Inferior parietal cortex (tissue), 1 donor: ENCODE data around the gene MRPL33.
"Not testable (repeated sequence)": the region's sequence is repeated elsewhere in the genome, so short reads cannot be mapped to it uniquely, and the experiment has no call there.

Experiments
- DNase-seq: peaks from one replicate; pipeline ENCODE4 v3.0.0-alpha.2; 2016; ENCODE audit errors: extremely low spot score

Gene MRPL33

DNA sequence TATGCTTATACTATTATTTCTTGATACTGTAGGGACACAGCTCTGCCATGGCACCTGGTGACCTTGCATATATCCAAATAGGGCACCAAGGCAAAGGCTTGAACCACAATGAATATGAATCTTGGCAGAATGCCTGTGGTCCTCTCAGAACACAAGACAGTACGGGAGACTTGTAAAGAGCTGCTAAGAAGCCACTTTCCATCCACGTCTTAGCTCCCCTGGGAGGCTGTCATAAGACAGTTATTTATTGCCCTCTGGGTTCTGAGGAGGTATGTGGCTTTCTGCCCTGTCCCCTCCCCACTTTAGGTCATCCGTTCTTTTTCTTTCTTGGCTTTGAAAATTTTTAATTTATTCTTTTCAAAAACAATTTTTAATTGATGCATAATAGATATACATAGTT, 29.8 kb upstream of the MRPL33 start:
- DNase-seq = no peak

DNA sequence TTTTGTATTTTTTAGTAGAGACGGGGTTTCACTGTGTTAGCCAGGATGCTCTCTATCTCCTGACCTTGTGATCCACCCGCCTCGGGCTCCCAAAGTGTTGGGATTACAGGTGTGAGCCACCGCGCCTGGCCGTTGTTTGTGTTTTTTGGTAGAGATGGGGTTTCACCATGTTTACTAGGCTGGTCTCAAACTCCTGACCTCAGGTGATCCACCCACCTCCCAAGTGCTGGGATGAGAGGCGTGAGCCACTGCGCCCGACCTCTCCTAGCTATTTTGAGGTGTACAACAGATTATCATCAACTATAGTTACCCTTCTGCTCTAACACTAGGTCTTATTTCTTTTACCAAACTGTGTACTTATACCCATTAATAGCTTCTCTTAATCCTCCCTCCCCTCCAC, 28.9 kb upstream of the MRPL33 start:
- no peak for DNase-seq

DNA sequence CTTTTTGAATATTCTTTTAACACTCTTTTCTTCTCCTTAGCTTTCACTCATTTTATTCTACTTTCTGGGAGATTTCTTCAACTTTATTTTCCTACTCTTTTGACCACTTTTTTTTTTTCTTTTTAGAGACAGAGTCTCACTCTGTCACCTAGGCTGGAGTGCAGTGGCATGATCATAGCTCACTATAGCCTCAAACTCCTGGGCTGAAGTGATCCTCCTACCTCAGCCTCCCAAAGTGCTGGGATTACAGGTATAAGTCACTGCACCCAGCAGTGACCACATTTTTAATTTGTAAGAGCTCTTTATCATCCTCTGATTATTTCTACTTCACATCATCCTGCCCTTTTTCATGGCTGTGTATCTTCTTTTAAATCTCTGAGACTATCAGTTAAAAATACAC, 26.0 kb upstream of the MRPL33 start:
- DNase-seq = not testable (repeated sequence)

DNA sequence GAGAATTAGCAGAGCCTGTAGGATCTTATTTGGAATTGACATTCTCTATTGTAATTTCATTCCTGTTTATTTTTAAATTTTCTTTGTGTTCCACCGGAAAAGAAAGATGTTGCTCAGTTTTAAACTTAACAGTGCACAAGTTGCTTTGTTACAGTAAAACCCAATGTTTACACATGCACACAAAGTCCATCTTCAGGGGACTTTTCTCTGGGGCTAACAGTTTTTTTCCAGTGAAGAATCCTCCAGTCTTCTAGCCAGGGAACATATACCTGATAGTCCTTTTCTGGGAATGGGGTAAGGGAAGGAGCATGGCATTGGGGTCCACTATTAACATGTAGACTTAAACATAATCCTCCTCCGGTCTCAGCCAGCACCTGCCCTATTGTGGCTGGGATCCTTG, 25.2 kb upstream of the MRPL33 start:
- no peak for DNase-seq

DNA sequence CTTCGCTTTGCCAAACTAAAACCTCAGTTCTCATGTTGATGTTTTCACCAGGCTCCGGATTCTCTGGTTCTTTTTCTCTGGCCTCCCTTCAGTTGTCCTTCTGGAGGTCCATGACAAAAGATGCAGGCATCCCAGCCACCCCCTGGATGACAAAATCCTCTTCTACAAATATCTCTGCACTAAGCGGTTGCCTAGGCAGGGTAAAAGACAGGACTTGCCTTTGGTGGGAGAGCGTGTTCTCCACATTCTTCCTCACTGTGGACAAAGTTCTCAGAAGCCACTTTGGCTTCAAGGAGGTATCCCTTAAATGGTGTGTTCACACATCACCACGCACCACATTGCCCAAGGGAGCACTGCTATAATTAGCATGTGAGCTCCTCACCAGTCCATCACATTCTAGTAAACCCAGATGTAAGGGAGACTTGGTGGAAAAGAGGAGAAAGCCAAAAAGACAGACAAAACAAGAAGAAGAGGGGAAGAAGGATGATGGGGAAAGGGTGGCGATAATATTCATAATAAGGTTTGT, 23.6 kb upstream of the MRPL33 start:
- no peak for DNase-seq

DNA sequence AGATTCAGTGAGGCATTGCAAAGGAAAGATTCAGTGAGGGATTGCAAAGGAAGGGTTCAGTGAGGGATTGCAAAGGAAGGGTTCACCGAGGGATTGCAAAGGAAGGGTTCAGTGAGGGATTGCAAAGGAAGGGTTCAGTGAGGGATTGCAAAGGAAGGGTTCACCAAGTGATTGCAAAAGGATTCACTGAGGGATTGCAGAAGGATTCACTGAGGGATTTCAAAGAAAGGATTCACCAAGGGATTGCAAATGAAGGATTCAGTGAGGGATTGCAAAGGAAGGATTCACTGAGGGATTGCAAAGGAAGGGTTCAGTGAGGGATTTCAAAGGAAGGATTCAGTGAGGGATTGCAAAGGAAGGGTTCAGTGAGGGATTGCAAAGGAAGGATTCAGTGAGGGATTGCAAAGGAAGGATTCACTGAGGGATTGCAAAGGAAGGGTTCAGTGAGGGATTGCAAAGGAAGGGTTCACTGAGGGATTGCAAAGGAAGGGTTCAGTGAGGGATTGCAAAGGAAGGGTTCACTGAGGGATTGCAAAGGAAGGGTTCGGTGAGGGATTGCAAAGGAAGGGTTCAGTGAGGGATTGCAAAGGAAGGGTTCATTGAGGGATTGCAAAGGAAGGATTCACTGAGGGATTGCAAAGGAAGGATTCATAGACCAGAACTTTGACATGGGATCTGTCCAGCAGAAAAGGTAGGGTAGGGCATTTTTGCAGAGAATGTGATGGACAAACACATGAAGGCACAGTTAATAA, 22.5 kb upstream of the MRPL33 start:
- DNase-seq = not testable (repeated sequence)

DNA sequence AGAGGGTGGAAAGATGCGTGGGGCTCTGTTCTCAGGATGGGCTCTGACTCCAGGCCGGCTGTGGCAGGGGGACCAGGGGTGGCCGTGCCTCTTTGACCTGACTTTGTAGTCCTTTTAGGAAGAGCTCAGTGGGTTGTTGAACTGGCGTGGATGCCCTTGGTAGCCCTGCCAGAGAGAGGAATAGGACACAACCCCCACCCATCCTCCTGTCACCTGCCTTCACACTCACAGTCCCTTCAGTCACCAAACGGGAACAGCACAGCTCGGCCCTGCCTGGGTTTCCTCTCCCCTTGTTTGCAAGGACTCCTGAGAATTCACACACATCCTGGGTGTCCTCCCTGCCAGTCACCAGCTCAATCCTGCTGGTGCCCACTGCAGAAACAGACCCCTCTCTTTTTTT, 20.1 kb upstream of the MRPL33 start:
- DNase-seq = no peak

DNA sequence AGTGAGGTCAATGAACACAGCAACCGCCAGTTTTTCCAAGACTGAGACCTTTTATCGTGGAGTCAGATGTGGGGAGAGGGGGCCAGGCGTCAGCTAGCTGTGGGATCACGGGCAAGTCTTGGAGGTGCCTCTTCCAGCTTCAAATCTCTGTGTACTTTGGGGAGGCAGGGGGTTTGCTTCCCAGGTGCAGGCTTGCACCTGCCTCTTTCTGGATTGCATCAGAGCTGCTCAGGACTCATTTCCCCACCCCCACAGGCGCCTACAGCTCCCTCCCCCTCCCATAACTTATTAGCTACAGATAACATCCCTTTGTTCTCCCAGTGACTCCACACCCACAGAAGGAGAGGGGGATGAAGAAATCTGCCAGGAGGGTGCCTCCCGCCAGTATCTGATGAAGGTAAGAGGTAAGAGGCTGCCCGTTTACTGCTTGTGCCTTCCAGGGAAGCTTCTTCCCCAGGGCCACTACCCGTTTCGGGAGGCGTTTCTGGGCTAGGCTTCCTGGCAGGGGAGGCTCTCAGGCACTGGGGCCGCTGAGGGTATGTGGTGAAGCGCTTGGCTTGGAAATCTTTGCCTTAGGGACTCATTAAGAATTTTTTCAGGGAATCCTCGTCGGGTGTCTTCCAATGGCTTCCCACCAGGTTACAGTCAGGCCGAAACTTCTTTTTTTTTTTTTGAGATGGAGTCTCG, 18.8 kb upstream of the MRPL33 start:
- DNase-seq = no peak

DNA sequence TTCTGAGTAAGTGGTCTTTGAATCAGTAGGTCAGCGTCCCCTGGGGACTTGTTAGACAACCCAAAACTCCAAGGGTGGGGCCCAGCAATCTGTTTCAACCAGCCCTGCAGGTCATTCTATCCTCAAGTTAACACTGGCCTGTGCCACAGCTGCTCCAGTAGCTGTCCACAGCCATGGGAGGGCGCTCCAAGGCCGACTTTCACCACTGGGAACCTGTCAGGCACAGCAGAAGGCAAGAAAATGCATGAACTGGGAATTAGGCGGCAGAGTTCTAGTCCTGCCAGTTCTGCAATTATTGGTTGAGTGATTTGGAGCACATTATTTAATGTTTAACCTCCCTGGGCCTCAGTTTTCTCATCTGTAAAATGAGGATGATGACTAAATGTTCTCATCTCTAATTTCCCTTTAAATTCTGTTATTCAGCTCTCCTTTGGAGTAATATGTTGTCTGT, 17.4 kb upstream of the MRPL33 start:
- no peak for DNase-seq

DNA sequence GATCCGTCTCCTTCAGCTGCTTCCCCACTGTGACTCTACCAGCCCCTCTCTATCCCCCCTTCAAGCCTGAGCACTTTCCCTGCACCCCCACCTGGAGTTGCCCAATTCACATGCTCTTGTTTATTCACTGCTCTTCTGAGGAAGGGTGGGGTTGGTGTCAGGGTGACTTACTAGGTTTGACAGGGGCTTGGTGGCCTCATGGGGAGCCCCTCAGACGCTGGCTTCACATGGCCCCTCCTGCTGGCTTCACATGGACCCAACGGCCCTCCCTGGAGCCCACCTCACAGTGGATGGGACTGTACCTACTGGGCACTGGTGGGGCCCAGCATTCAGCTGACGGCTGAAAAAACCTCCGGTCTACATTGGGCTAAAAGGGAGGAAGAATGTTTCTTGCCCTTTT, 16.7 kb upstream of the MRPL33 start:
- no peak for DNase-seq

DNA sequence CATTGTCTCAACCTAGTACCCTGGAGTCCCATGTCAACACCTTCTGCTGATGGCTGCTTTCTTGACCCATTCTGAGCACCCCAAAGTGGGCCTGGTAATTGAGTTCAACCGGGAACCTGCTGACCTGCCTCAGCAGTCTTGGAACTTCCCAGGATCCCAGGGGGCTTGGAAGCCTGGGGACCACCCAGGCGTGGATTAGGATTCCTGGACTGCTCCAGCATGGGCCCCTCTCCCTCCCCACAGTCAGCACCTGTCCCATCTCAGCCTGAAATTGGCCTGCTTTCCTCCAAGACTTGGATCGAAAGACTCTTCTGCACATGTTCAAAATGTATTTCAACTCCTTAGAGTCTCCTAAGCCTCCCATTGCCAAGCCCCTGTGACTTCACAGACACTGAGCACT, 15.4 kb upstream of the MRPL33 start:
- no peak for DNase-seq

DNA sequence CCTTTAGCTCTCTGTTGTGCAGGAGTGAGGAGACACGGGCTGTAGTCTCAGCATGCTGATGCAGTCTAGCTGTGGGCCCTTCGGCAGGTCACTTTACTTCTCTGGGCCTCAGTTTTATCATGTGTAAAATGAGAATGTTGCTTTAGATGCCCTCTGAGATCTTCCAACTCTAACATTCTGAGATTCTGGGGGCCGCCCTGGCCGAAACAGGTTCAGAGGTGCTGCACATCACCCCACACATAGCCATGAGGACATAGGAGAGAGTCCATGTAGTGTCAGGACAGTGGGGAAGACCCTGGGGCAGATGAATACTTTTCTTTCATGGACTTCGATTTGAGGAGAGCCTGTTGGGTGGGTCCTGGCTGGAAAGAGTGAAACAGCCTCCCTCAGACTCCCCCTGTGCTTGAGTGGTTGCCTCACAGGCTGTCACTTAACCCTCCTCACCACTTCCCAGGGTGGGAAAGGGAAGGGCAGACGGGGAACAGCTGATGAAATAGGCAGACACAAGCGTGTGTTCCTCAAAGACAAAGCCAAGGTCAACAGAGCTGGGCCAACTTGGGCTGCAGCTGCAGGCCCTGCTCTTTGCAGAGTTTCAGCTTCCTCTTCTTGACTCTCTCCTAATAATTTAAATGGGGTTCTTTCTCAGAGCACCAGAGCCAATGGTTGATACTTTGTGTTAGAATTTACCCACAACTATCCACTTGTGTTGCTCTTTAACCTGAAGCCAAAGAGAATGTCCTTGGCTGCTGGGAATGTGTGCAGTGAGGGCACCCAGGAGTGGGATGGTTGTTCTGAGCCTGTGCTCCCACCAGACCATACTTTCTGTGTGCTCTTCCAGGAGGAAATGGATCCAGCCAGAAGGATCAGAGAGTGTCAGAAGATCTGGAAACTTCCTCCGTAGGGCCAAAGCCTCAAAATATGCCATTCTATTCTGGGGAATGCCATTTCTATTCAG, 14.7 kb upstream of the MRPL33 start:
- DNase-seq = no peak

DNA sequence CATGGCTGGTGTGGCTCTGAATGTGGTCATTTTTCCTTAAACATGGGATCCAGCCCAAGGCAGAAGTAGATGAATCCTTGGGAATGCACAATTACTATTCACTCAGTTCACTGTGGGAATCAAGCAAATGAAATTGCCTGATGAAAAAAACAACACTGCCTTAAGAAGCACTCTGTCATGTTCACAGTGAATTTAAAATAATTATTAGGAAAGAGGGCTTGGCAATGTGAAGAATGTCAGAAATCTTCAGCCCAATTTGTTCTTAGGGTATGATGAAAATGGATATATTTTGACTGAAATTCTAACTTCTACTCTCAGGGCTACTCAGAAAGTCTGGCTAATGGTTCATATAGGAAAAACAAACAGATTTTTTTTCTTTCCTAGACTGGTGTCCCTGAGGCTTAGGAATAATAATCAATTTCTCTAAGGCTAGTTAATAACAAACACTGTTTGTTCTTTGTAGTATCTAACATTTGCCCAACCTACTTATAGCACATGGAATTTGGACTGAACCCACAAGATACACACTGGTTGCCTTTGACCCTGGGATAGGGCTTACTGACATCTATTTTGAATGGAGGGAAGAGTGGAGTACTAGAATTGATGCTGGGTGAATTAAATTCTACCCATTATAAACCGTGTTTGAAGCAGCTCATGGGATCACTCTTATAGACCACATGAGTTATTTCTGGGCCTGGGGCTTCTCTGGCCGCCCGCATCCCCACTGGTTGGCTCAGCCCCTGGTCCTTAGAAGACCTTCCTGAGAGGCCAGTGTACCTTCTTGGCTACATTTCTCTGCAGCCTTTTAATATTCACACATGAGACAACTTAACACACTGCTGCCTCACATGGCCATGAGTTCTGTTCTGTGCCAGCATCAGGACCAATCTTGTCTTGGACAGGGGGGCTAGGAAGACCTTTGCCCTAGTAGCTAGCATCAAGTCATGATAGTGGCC, 8.3 kb upstream of the MRPL33 start:
- DNase-seq = no peak

DNA sequence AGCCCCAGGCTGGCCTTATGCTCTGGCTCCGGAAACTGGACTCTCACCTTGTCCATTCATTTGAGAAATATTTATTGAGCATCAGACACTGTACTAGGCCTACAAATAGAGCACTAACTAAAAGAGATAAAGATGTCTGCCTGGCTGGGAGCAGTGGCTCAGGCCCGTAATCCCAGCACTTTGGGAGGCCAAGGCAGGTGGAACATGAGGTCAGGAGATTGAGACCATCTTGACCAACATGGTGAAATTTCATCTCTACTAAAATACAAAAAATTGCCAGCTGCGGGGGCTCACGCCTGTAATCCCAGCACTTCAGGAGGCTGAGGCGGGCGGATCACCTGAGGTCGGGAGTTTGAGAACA, 7.6 kb upstream of the MRPL33 start:
- DNase-seq = no peak

DNA sequence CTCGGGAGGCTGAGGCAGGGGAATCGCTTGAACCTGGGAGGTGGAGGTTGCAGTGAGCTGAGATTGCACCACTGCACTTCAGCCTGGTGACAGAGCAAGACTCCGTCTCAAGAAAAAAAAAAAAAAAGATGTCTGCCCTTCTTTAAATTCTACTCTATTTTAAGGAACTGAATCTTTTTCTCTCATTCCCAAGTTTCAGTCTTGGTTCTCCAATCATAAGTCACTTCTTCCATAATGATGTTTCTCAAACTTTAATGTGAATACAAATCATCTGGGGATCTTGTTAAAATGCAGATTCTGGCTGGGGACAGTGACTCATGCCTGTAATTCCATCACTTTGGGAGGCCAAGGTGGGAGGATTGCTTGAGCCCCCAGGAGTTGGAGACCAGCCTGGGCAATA, 7.0 kb upstream of the MRPL33 start:
- not testable (repeated sequence) for DNase-seq

DNA sequence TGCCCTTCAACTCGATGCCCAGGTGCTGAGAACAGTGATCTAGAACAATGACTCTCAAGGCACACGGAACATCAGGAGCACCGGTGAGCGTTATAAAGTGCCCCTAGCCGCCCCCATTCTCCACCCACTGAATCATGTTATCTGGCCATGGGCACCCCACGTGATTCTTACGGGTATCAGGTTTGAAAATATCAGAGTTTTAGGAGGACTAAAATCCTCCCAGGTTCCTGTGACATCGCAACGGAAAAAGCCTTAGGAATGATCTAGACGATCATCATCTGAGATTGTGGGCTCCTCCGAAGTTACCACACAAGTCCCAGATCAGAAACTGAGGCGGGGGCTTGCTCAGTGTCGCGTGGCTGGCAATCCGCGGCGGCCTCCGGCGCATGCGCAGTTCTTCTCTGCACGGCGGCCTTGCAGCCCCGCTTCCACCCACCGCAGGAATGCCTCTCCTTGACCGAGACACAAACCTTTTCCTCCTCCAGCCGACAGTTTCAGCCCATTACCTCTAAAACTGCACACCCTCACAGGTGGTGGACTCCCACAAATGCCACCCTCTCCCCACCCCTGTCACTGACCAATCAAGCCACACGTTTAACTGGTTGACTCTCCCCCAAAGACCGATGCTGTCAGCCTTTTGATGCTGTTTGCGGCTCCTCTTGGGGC, 5.8 kb upstream of the MRPL33 start:
- DNase-seq = no peak

DNA sequence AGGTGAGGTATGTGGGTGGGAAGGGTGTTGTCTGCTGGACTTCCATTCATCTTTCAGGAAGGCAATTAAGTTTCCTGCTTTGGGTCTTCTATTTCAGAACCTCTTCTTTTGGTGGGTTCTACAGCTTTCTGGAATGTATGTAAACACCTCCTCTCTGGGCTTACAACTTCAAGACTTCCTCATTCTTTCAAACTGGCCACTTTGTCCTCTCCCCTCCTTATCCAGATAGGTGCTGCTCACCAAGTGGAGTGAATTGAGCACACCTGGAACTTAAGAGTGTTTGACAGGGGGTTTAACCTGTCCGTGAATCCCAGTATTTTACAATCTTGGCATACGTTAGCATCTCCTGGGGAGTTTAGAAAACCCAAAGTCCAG, 5.2 kb upstream of the MRPL33 start:
- no peak for DNase-seq

DNA sequence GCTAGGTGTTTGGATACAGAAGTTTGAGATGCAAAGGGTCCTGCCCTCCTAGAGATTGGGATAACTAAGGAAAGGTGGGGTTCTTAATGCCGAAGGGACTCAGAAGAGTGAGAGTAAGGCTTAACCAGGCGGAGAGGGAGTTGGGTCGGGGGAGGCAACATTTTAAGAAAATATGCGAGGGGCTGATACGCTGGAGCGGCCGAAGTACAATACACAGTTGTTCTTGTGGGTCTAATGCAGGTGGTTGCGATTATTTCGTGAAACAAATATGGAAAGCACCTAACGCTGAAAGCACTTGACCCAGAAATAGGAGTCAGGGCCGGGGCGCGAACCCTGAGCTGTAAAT, 344 bp upstream of the MRPL33 start:
- no peak for DNase-seq

DNA sequence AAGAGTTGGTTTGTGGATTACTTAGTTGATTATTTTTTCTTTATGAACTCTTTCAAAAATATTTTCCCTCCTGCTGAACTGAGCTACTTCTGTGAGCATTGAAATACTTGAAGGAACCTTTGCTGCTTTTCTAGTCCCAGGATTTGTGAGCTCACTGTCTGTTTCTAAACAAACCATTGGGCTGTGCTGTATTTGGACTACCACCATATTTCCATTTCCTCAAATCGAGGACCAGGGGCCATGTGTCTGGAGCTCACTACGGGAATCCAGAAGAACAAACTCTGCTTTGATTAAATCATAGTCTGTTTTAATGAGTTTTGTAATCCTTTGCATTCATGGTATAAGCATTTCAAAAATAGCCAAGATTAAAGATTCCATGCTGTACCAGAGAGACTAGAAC, 1.3 kb downstream of the MRPL33 start:
- DNase-seq = no peak

DNA sequence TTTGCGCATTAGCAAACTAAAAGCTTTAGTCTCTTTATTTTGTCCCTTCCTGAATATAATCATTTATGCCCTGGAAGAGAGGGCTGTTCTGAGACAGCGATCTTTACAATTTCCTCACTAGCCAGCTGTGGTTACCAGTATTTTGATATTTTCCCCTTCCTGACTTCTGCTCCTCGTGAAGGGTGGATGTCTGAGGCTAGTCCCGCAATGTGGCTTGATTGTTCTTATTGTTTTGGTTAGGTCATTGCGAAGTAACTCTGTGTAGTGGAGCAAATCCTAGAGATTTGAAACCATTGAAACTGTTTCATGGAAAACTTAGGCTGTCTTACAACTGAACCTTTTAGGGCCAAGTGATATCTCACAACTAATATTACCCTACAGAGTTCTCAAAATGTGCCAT, 2.4 kb downstream of the MRPL33 start:
- DNase-seq = no peak

DNA sequence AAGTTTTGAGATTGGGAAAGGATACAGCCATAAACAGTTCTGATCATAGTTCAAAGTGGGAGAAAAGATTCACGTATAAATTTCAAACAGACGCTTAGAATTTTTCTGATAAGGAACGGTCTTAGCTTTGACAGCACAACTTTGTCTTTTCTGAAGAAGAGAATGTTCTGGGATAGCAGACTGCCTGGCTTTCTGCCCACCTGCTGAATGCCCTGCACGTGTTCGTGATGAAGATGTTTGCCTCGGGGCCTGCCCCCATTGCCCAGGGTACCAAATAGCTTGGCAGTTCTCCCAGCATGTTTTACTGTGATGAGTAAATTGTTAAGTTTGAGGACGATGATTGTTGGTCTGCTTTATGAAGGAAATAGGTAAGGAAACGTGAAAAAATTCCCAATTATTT, 4.6 kb downstream of the MRPL33 start:
- no peak for DNase-seq
